GM12874 (cell line): ENCODE results near the gene CLDN4.

Experiments
- CTCF ChIP-seq: IDR thresholded peaks from 2 replicates; pipeline ENCODE4 v1.5.1; 2011; ENCODE audit warnings: low read depth, mild to moderate bottlenecking, control low read depth, low read length, moderate library complexity; ENCODE audit not compliant: insufficient read depth

Gene CLDN4

GRCh38 chr7:73831584-73831833 is 713 bp downstream of the CLDN4 start:
- no peak for TF ChIP-seq CTCF

GRCh38 chr7:73831834-73832651 is 1.2 kb downstream of the CLDN4 start:
- TF ChIP-seq CTCF, result no peak

- TF ChIP-seq CTCF, result no peak
These were observed 2.0 kb downstream of the CLDN4 start for GRCh38 chr7:73832806-73833205.

GRCh38 chr7:73833251-73833919 is 2.6 kb downstream of the CLDN4 start:
- TF ChIP-seq CTCF, result no peak

- no peak for TF ChIP-seq CTCF
These were observed 3.9 kb downstream of the CLDN4 start for GRCh38 chr7:73834626-73835191.

- TF ChIP-seq CTCF, result no peak
These were observed 7.8 kb downstream of the CLDN4 start for GRCh38 chr7:73838642-73839041.

GRCh38 chr7:73839290-73839689 is 8.5 kb downstream of the CLDN4 start:
- no peak for TF ChIP-seq CTCF
